SK-N-SH treated with all-trans-retinoic acid at 6 μM for 48 hours (cell line): ENCODE measurements around the gene TUSC1.
"Not testable (repeated sequence)": the region's sequence is repeated elsewhere in the genome, so short reads cannot be mapped to it uniquely, and the experiment has no call there.

Experiments used
- ATAC-seq: fragments of 200-7000 bp; cut with Tn5 transposase; 3 replicates; pipeline ENCODE4 v1.9.1; 2020; ENCODE audit warnings: mild to moderate bottlenecking, moderate library complexity
- ARNTL ChIP-seq: fragments of 450-650 bp; formaldehyde crosslinking; IDR thresholded peaks from 2 replicates; pipeline ENCODE4 v1.5.0; 2020; ENCODE audit warnings: low read depth, mild to moderate bottlenecking, moderate library complexity, borderline replicate concordance
- BACH2 ChIP-seq: fragments of 250-450 bp; sonication (Bioruptor Pico); IDR thresholded peaks from 2 replicates; pipeline ENCODE4 v1.9.0; 2021; ENCODE audit warnings: mild to moderate bottlenecking, borderline replicate concordance
- CSDC2 ChIP-seq: fragments of 250-450 bp; sonication (Bioruptor Pico); IDR thresholded peaks from 2 replicates; pipeline ENCODE4 v1.5.0; 2020; ENCODE audit warnings: mild to moderate bottlenecking, moderate library complexity
- ESRRG ChIP-seq: fragments of 250-450 bp; sonication (Bioruptor Pico); IDR thresholded peaks from 2 replicates; pipeline ENCODE4 v1.6.1; 2021; ENCODE audit warnings: mild to moderate bottlenecking
- GLIS3 ChIP-seq: fragments of 250-450 bp; sonication (Bioruptor Pico); IDR thresholded peaks from 2 replicates; pipeline ENCODE4 v1.5.0; 2020; ENCODE audit warnings: mild to moderate bottlenecking, moderate library complexity
- OSR1 ChIP-seq: fragments of 250-450 bp; sonication (Bioruptor Pico); IDR thresholded peaks from 2 replicates; pipeline ENCODE4 v1.8.0; 2022; ENCODE audit warnings: moderate library complexity, mild to moderate bottlenecking, inconsistent platforms
- PPARA ChIP-seq: fragments of 250-450 bp; sonication (Bioruptor Pico); IDR thresholded peaks from 2 replicates; pipeline ENCODE4 v1.5.0; 2020; ENCODE audit warnings: mild to moderate bottlenecking, borderline replicate concordance
- RARB ChIP-seq: fragments of 250-450 bp; sonication (Bioruptor Pico); IDR thresholded peaks from 2 replicates; pipeline ENCODE4 v1.8.0; 2021; ENCODE audit warnings: mild to moderate bottlenecking, moderate library complexity
- SNAI2 ChIP-seq: fragments of 250-450 bp; sonication (Bioruptor Pico); IDR thresholded peaks from 2 replicates; pipeline ENCODE4 v1.5.0; 2020; ENCODE audit warnings: mild to moderate bottlenecking, moderate library complexity
- TCF4 ChIP-seq: fragments of 250-450 bp; sonication (Bioruptor Pico); IDR thresholded peaks from 2 replicates; pipeline ENCODE4 v1.8.0; 2021; ENCODE audit warnings: mild to moderate bottlenecking, moderate library complexity, borderline replicate concordance
- TOX ChIP-seq: fragments of 250-450 bp; sonication (Bioruptor Pico); IDR thresholded peaks from 2 replicates; pipeline ENCODE4 v1.8.0; 2021; ENCODE audit warnings: mild to moderate bottlenecking, moderate library complexity, borderline replicate concordance
- ZC3H10 ChIP-seq: fragments of 250-450 bp; sonication (Bioruptor Pico); IDR thresholded peaks from 2 replicates; pipeline ENCODE4 v1.5.1; 2021; ENCODE audit warnings: mild to moderate bottlenecking, moderate library complexity
- ZFP3 ChIP-seq: fragments of 250-450 bp; sonication (Bioruptor Pico); IDR thresholded peaks from 2 replicates; pipeline ENCODE4 v1.5.0; 2020; ENCODE audit warnings: mild to moderate bottlenecking, moderate library complexity
- ZFP30 ChIP-seq: fragments of 450-650 bp; formaldehyde crosslinking; IDR thresholded peaks from 2 replicates; pipeline ENCODE4 v1.5.0; 2022; ENCODE audit warnings: mild to moderate bottlenecking, moderate library complexity
- ZNF565 ChIP-seq: fragments of 450-650 bp; formaldehyde crosslinking; conservative IDR thresholded peaks from 2 replicates; pipeline ENCODE4 v1.5.0; 2020; ENCODE audit warnings: low read depth, mild to moderate bottlenecking, moderate library complexity
- ZNF70 ChIP-seq: fragments of 450-650 bp; formaldehyde crosslinking; IDR thresholded peaks from 2 replicates; pipeline ENCODE4 v1.5.0; 2020; ENCODE audit warnings: mild to moderate bottlenecking, moderate library complexity
- ZNF8 ChIP-seq: fragments of 450-650 bp; formaldehyde crosslinking; IDR thresholded peaks from 2 replicates; pipeline ENCODE4 v1.5.0; 2020; ENCODE audit warnings: mild to moderate bottlenecking, moderate library complexity
- TF ChIP-seq, protein P1 (sequence below): fragments of 250-450 bp; sonication (Bioruptor Pico); IDR thresholded peaks from 2 replicates; pipeline ENCODE4 v1.8.0; 2020; ENCODE audit warnings: mild to moderate bottlenecking, moderate library complexity, borderline replicate concordance
- TF ChIP-seq, protein P2 (sequence below): fragments of 250-450 bp; sonication (Bioruptor Pico); IDR thresholded peaks from 2 replicates; pipeline ENCODE4 v1.5.1; 2020; ENCODE audit warnings: low read depth, mild to moderate bottlenecking, moderate library complexity
- TF ChIP-seq, protein P3 (sequence below): fragments of 250-450 bp; sonication (Bioruptor Pico); IDR thresholded peaks from 2 replicates; pipeline ENCODE4 v1.8.0; 2021; ENCODE audit warnings: low read depth, mild to moderate bottlenecking, moderate library complexity, borderline replicate concordance
- TF ChIP-seq, protein P4 (sequence below): fragments of 250-450 bp; sonication (Bioruptor Pico); IDR thresholded peaks from 2 replicates; pipeline ENCODE4 v1.5.1; 2021; ENCODE audit warnings: mild to moderate bottlenecking, moderate library complexity

TUSC1 gene

GRCh38 chr9:25677301-25678146, 720 bp downstream of the TUSC1 start:
- TF ChIP-seq ZNF8 (CRISPR knock-in tag) (no peak), SNAI2 (CRISPR knock-in tag) (no peak), ZNF565 (no peak), ZFP30 (CRISPR knock-in tag) (no peak), ARNTL (no peak), ZC3H10 (CRISPR knock-in tag) (no peak), PPARA (CRISPR knock-in tag) (no peak), TCF4 (CRISPR knock-in tag) (no peak)
- TF ChIP-seq, protein P1, sequence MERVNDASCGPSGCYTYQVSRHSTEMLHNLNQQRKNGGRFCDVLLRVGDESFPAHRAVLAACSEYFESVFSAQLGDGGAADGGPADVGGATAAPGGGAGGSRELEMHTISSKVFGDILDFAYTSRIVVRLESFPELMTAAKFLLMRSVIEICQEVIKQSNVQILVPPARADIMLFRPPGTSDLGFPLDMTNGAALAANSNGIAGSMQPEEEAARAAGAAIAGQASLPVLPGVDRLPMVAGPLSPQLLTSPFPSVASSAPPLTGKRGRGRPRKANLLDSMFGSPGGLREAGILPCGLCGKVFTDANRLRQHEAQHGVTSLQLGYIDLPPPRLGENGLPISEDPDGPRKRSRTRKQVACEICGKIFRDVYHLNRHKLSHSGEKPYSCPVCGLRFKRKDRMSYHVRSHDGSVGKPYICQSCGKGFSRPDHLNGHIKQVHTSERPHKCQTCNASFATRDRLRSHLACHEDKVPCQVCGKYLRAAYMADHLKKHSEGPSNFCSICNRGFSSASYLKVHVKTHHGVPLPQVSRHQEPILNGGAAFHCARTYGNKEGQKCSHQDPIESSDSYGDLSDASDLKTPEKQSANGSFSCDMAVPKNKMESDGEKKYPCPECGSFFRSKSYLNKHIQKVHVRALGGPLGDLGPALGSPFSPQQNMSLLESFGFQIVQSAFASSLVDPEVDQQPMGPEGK, result no peak
- TF ChIP-seq, protein P2, sequence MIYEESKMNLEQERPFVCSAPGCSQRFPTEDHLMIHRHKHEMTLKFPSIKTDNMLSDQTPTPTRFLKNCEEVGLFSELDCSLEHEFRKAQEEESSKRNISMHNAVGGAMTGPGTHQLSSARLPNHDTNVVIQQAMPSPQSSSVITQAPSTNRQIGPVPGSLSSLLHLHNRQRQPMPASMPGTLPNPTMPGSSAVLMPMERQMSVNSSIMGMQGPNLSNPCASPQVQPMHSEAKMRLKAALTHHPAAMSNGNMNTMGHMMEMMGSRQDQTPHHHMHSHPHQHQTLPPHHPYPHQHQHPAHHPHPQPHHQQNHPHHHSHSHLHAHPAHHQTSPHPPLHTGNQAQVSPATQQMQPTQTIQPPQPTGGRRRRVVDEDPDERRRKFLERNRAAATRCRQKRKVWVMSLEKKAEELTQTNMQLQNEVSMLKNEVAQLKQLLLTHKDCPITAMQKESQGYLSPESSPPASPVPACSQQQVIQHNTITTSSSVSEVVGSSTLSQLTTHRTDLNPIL (CRISPR knock-in tag), result no peak
- TF ChIP-seq, protein P3, sequence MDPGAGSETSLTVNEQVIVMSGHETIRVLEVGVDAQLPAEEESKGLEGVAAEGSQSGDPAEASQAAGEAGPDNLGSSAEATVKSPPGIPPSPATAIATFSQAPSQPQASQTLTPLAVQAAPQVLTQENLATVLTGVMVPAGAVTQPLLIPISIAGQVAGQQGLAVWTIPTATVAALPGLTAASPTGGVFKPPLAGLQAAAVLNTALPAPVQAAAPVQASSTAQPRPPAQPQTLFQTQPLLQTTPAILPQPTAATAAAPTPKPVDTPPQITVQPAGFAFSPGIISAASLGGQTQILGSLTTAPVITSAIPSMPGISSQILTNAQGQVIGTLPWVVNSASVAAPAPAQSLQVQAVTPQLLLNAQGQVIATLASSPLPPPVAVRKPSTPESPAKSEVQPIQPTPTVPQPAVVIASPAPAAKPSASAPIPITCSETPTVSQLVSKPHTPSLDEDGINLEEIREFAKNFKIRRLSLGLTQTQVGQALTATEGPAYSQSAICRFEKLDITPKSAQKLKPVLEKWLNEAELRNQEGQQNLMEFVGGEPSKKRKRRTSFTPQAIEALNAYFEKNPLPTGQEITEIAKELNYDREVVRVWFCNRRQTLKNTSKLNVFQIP (CRISPR knock-in tag), result no peak
- peak; percentile 93 for ATAC-seq

DNA sequence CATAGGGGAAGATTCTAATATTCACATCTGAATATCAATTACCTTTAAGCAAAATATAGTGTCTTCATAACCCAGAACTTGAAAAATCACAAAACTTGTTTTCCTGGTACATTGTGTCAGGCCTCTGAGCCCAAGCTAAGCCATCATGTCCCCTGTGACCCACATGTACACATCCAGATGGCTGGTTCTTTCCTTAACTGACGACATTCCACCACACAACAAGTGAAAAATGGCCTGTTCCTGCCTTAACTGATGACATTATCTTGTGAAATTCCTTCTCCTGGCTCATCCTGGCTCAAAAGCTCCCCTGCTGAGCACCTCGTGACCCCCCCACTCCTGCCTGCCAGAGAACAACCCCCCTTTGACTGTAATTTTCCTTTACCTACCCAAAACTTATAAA, 2.4 kb downstream of the TUSC1 start:
- not testable (repeated sequence) for ATAC-seq

GRCh38 chr9:25658571-25658970, 19.7 kb downstream of the TUSC1 start:
- ATAC-seq, result no peak

DNA sequence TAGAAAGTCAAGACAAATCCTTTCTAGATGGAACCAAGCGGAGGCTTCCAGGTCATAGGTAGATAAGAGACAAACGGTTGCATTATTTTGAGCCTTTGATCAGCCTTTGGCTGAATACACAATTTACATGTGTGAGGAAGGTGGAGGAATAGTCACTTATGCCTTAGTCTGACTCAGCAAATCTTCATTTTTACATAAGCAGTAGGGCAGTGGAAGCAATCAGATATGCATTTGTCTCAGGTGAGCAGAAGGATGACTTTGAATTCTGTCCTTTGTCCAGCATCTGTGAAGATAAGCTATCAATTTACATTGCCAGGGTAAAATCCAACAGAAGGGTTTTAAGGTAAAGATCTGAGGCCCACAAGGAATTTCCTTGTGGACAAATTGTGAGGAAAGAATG, 23.8 kb downstream of the TUSC1 start:
- no peak for TF ChIP-seq ZFP3 (CRISPR knock-in tag)
- TF ChIP-seq ZFP30 (CRISPR knock-in tag), result no peak
- TF ChIP-seq RARB (CRISPR knock-in tag), result no peak
- TF ChIP-seq, protein P4, sequence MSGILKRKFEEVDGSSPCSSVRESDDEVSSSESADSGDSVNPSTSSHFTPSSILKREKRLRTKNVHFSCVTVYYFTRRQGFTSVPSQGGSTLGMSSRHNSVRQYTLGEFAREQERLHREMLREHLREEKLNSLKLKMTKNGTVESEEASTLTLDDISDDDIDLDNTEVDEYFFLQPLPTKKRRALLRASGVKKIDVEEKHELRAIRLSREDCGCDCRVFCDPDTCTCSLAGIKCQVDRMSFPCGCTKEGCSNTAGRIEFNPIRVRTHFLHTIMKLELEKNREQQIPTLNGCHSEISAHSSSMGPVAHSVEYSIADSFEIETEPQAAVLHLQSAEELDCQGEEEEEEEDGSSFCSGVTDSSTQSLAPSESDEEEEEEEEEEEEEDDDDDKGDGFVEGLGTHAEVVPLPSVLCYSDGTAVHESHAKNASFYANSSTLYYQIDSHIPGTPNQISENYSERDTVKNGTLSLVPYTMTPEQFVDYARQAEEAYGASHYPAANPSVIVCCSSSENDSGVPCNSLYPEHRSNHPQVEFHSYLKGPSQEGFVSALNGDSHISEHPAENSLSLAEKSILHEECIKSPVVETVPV (CRISPR knock-in tag), result no peak
- no peak for TF ChIP-seq ARNTL
- TF ChIP-seq CSDC2 (CRISPR knock-in tag), result no peak
- TF ChIP-seq ZNF70, result no peak
- no peak for TF ChIP-seq ESRRG (CRISPR knock-in tag)
- no peak for TF ChIP-seq BACH2 (CRISPR knock-in tag)
- TF ChIP-seq ZC3H10 (CRISPR knock-in tag), result no peak
- no peak for TF ChIP-seq PPARA (CRISPR knock-in tag)
- TF ChIP-seq GLIS3 (CRISPR knock-in tag), result no peak
- no peak for TF ChIP-seq TOX (CRISPR knock-in tag)
- TF ChIP-seq, protein P3 (CRISPR knock-in tag), result no peak
- TF ChIP-seq ZNF565, result no peak
- TF ChIP-seq TCF4 (CRISPR knock-in tag), result no peak
- TF ChIP-seq, protein P2 (CRISPR knock-in tag), result no peak
- no peak for TF ChIP-seq OSR1 (CRISPR knock-in tag)
- TF ChIP-seq ZNF8 (CRISPR knock-in tag), result no peak
- no peak for ATAC-seq

More at GRCh38 chr9:25658571-25658970, 19.7 kb downstream of the TUSC1 start:
- no peak for TF ChIP-seq TOX (CRISPR knock-in tag)
- no peak for TF ChIP-seq ESRRG (CRISPR knock-in tag)
- TF ChIP-seq GLIS3 (CRISPR knock-in tag), result no peak
